Neural progenitor cell (in vitro differentiated cells): ENCODE measurements around the gene PPARA. TPM values are rescaled to one million over a fixed set of nuclear protein-coding genes. Genes with fewer than 3 reads are reported as not detected.

Experiments
- DNase-seq: peaks from one replicate; pipeline ENCODE4 v3.0.0-alpha.2; 2016; ENCODE audit warnings: low spot score
- H2AFZ ChIP-seq: fragments of 200-600 bp; sonication (generic); replicated peaks from 2 replicates; pipeline ENCODE4 v1.6.1; 2016; ENCODE audit warnings: antibody characterized with exemption
- H3F3A ChIP-seq: fragments of 200-600 bp; sonication (generic); 2 replicates; pipeline ENCODE4 v1.6.1; 2016; ENCODE audit warnings: antibody characterized with exemption, low read depth
- H3K27ac ChIP-seq: fragments of 200-600 bp; sonication (generic); 2 replicates; pipeline ENCODE4 v1.5.1; 2016; ENCODE audit warnings: mild to moderate bottlenecking
- H3K27me3 ChIP-seq: fragments of 200-600 bp; sonication (generic); 2 replicates; pipeline ENCODE4 v1.6.1; 2016; ENCODE audit warnings: mild to moderate bottlenecking, moderate library complexity
- H3K36me3 ChIP-seq: fragments of 200-600 bp; sonication (generic); 2 replicates; pipeline ENCODE4 v1.5.1; 2016
- H3K4me1 ChIP-seq: fragments of 200-600 bp; sonication (generic); 2 replicates; pipeline ENCODE4 v1.6.1; 2016; ENCODE audit warnings: mixed run types
- H3K4me2 ChIP-seq: fragments of 200-600 bp; sonication (generic); 2 replicates; pipeline ENCODE4 v1.6.1; 2016
- H3K4me3 ChIP-seq: fragments of 200-600 bp; sonication (generic); 2 replicates; pipeline ENCODE4 v1.5.1; 2016
- H3K79me2 ChIP-seq: fragments of 200-600 bp; sonication (generic); 2 replicates; pipeline ENCODE4 v1.6.1; 2016; ENCODE audit warnings: low read depth
- H3K9ac ChIP-seq: fragments of 200-600 bp; sonication (generic); 2 replicates; pipeline ENCODE4 v1.6.1; 2016
- H3K9me3 ChIP-seq: fragments of 200-600 bp; sonication (generic); 2 replicates; pipeline ENCODE4 v1.5.1; 2016; ENCODE audit warnings: low read depth
- H4K20me1 ChIP-seq: fragments of 200-600 bp; sonication (generic); 2 replicates; pipeline ENCODE4 v1.6.1; 2016; ENCODE audit warnings: low read depth
- H3K27ac Mint-ChIP-seq: 3 replicates; pipeline ENCODE4 v1.8.0; 2021; ENCODE audit warnings: mixed read lengths
- H3K27me3 Mint-ChIP-seq: 2 replicates; pipeline ENCODE4 v1.8.0; 2022; ENCODE audit warnings: low read depth, mild to moderate bottlenecking, inconsistent platforms, moderate library complexity, mixed read lengths; ENCODE audit not compliant: insufficient read depth
- H3K36me3 Mint-ChIP-seq: 3 replicates; pipeline ENCODE4 v1.8.0; 2021; ENCODE audit warnings: mixed read lengths
- H3K4me1 Mint-ChIP-seq: 3 replicates; pipeline ENCODE4 v1.8.0; 2021; ENCODE audit warnings: mixed read lengths
- H3K4me3 Mint-ChIP-seq: 3 replicates; pipeline ENCODE4 v1.8.0; 2021; ENCODE audit warnings: mild to moderate bottlenecking, moderate library complexity, mixed read lengths
- H3K9me3 Mint-ChIP-seq: 3 replicates; pipeline ENCODE4 v1.8.0; 2020; ENCODE audit warnings: mixed read lengths
- CTCF ChIP-seq: fragments of 200-600 bp; sonication (generic); IDR thresholded peaks from 2 replicates; pipeline ENCODE4 v1.5.1; 2017; ENCODE audit warnings: antibody characterized with exemption, mild to moderate bottlenecking
- EZH2 ChIP-seq: fragments of 200-600 bp; sonication (generic); IDR thresholded peaks from 2 replicates; pipeline ENCODE4 v1.6.1; 2017; ENCODE audit warnings: antibody characterized with exemption, mild to moderate bottlenecking, moderate library complexity
- EZH2phosphoT487 ChIP-seq: fragments of 200-600 bp; sonication (generic); IDR thresholded peaks from 2 replicates; pipeline ENCODE4 v1.6.1; 2017; ENCODE audit warnings: antibody characterized with exemption
- total RNA-seq: library from RNA; depleted of rRNA; stranded (reverse); fragments of >200 nt; gene quantifications from 2 replicates; pipeline ENCODE4 v1.2.3, GENCODE V29; 2015; ENCODE audit warnings: low replicate concordance

PPARA gene
- total RNA-seq, 1 donor from 2014 or later: 5.2 TPM

- H3K27ac ChIP-seq: no peak overlapping the region
Measured at GRCh38 chr22:46241396-46242007, 91.2 kb downstream of the PPARA start.

DNA sequence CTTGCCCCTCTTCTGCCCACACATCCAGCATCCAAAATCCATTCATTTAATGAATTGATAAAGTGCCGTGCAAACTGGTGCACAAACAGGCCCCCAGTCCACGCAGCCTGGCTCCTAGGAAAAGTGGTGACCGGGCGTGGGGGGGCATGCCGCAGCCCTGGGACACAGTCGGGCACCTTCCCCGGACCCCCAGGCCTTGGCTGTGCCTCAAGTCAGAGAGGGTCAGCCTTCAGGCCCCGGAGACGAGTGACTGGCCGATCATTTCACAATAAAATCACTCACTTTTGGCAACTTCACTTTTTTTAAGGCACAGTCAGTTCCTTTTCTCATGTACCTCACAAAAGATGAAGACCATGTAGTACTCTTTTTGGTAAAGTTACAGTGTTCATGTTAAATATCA is 91.8 kb downstream of the PPARA start:
- Histone ChIP-seq H3F3A (no peaks in the 10 kb centered on the region), H3K4me1 (no peaks in the 10 kb centered on the region), H3K9me3 (no peaks in the 10 kb centered on the region), H3K36me3 (no peaks in the 10 kb centered on the region), H3K9ac (no peak overlapping the region), H2AFZ (no peak overlapping the region), H4K20me1 (no peaks in the 10 kb centered on the region), H3K4me2 (no peak overlapping the region), H3K79me2 (no peaks in the 10 kb centered on the region), H3K4me3 (no peak overlapping the region), H3K27ac (no peak overlapping the region), H3K27me3 (no peaks in the 10 kb centered on the region)
- no peak for DNase-seq
- H3K4me1 Mint-ChIP-seq: peaks cover 8% of the 10 kb centered on the region
- no peaks in the 10 kb centered on the region for H3K9me3 Mint-ChIP-seq
- H3K27ac Mint-ChIP-seq: no peak overlapping the region
- peaks cover 7% of the 10 kb centered on the region for H3K36me3 Mint-ChIP-seq
- TF ChIP-seq CTCF (no peak), EZH2 (no peak), EZH2phosphoT487 (no peak)
- peaks cover 3% of the 10 kb centered on the region for H3K27me3 Mint-ChIP-seq
- no peak overlapping the region for H3K4me3 Mint-ChIP-seq

More at GRCh38 chr22:46241396-46242007, 91.2 kb downstream of the PPARA start:
- DNase-seq: no peak
- no peak for TF ChIP-seq CTCF
- no peak for TF ChIP-seq EZH2phosphoT487
- no peak for TF ChIP-seq EZH2
- no peaks in the 10 kb centered on the region for H3K4me1 ChIP-seq
- no peaks in the 10 kb centered on the region for H3F3A ChIP-seq
- Mint-ChIP-seq H3K27me3 (peaks cover 2% of the 10 kb centered on the region), H3K27ac (no peak overlapping the region), H3K4me3 (no peak overlapping the region), H3K4me1 (peaks cover 8% of the 10 kb centered on the region), H3K9me3 (no peaks in the 10 kb centered on the region), H3K36me3 (peaks cover 7% of the 10 kb centered on the region)
- H3K79me2 ChIP-seq: no peaks in the 10 kb centered on the region
- H3K4me2 ChIP-seq: no peak overlapping the region
- no peak overlapping the region for H2AFZ ChIP-seq
- H3K36me3 ChIP-seq: no peaks in the 10 kb centered on the region
- H3K9ac ChIP-seq: no peak overlapping the region
- no peak overlapping the region for H3K4me3 ChIP-seq
- H4K20me1 ChIP-seq: no peaks in the 10 kb centered on the region
- H3K27me3 ChIP-seq: no peaks in the 10 kb centered on the region
- H3K9me3 ChIP-seq: no peaks in the 10 kb centered on the region

DNA sequence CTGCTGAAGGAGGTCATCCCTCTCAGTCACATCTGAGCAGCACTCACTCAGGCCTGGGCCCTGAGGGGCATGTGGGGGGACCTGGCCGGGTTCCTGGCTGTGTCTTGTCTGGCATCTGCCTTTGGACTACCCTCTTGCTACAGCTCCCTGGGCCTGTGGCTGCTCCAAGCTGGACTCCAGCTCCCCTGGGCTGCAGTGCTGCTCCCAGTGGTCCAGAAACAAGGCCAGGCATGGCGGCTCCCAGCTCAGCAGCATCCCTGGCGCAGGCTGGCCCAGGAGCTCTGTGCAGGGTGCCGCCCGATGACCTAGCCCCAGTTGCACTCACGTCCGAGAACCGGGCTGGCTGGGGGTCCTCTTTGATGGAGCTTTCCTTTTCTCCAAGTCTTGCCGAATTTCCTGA is 94.4 kb downstream of the PPARA start:
- H3K4me2 ChIP-seq: no peak overlapping the region
- no peaks in the 10 kb centered on the region for H3F3A ChIP-seq
- H3K27ac Mint-ChIP-seq: no peak overlapping the region
- H3K27me3 ChIP-seq: no peaks in the 10 kb centered on the region
- H2AFZ ChIP-seq: no peak overlapping the region
- H4K20me1 ChIP-seq: no peaks in the 10 kb centered on the region
- no peak overlapping the region for H3K4me3 Mint-ChIP-seq
- no peaks in the 10 kb centered on the region for H3K79me2 ChIP-seq
- TF ChIP-seq EZH2: no peak
- no peak overlapping the region for H3K27ac ChIP-seq
- no peak for DNase-seq
- H3K27me3 Mint-ChIP-seq: peaks cover 3% of the 10 kb centered on the region
- no peaks in the 10 kb centered on the region for H3K36me3 ChIP-seq
- H3K9me3 Mint-ChIP-seq: no peaks in the 10 kb centered on the region
- H3K9ac ChIP-seq: no peak overlapping the region
- peaks cover 17% of the 10 kb centered on the region for H3K4me1 Mint-ChIP-seq
- H3K4me1 ChIP-seq: no peaks in the 10 kb centered on the region
- H3K4me3 ChIP-seq: no peak overlapping the region
- H3K36me3 Mint-ChIP-seq: peaks cover 7% of the 10 kb centered on the region
- no peaks in the 10 kb centered on the region for H3K9me3 ChIP-seq

GRCh38 chr22:46245511-46245910 is 95.2 kb downstream of the PPARA start:
- H3K36me3 Mint-ChIP-seq: peaks cover 7% of the 10 kb centered on the region
- Histone ChIP-seq H3K9ac (no peak overlapping the region), H4K20me1 (no peaks in the 10 kb centered on the region), H3K4me2 (no peak overlapping the region), H3K27ac (no peak overlapping the region), H3K9me3 (no peaks in the 10 kb centered on the region), H3K4me3 (no peak overlapping the region), H3F3A (no peaks in the 10 kb centered on the region), H2AFZ (no peak overlapping the region), H3K4me1 (peaks cover 1% of the 10 kb centered on the region), H3K27me3 (peaks cover 2% of the 10 kb centered on the region), H3K36me3 (no peaks in the 10 kb centered on the region), H3K79me2 (no peaks in the 10 kb centered on the region)
- H3K9me3 Mint-ChIP-seq: no peaks in the 10 kb centered on the region
- no peak for DNase-seq
- TF ChIP-seq EZH2 (no peak), EZH2phosphoT487 (no peak), CTCF (no peak)
- peaks cover 3% of the 10 kb centered on the region for H3K27me3 Mint-ChIP-seq
- H3K4me3 Mint-ChIP-seq: no peak overlapping the region
- peaks cover 17% of the 10 kb centered on the region for H3K4me1 Mint-ChIP-seq
- H3K27ac Mint-ChIP-seq: no peak overlapping the region
